Neural crest cell (in vitro differentiated cells): Measurements from ENCODE around the gene SLC17A7. TPM values are rescaled to one million over a fixed set of nuclear protein-coding genes. Genes with fewer than 3 reads are reported as not detected.
A peak's percentile ranks its signal among the peaks of the same experiment; 100 is the strongest.

ENCODE experiments used
- DNase-seq: peaks from one replicate; pipeline ENCODE4 v3.0.0; 2021; ENCODE audit warnings: low read depth, mixed read lengths, low spot score
- H3K27ac Mint-ChIP-seq: one replicate; pipeline ENCODE4 v1.8.0; 2021; ENCODE audit warnings: mild to moderate bottlenecking, mixed read lengths; ENCODE audit not compliant: unreplicated experiment
- H3K27me3 Mint-ChIP-seq: 2 replicates; pipeline ENCODE4 v1.8.0; 2021; ENCODE audit warnings: low read depth, mild to moderate bottlenecking, mixed read lengths
- H3K36me3 Mint-ChIP-seq: 2 replicates; pipeline ENCODE4 v1.8.0; 2021; ENCODE audit warnings: low read depth, mild to moderate bottlenecking, mixed read lengths
- H3K4me1 Mint-ChIP-seq: 2 replicates; pipeline ENCODE4 v1.8.0; 2021; ENCODE audit warnings: mixed read lengths
- H3K4me3 Mint-ChIP-seq: one replicate; pipeline ENCODE4 v1.8.0; 2021; ENCODE audit warnings: mild to moderate bottlenecking, mixed read lengths
- H3K9me3 Mint-ChIP-seq: 2 replicates; pipeline ENCODE4 v1.8.0; 2021; ENCODE audit warnings: mixed read lengths
- total RNA-seq: library from RNA; stranded (reverse); gene quantifications from 2 replicates; pipeline ENCODE4 v1.2.1, GENCODE V29; 2021
- TF ChIP-seq, protein P1 (sequence below): fragments of 200-600 bp; sonication (generic); conservative IDR thresholded peaks from 2 replicates; pipeline ENCODE4 v1.5.0; 2021; ENCODE audit warnings: antibody characterized with exemption, mild to moderate bottlenecking

The SLC17A7 gene
- total RNA-seq, 1 donor from 2014 or later: 0.23 TPM

DNA sequence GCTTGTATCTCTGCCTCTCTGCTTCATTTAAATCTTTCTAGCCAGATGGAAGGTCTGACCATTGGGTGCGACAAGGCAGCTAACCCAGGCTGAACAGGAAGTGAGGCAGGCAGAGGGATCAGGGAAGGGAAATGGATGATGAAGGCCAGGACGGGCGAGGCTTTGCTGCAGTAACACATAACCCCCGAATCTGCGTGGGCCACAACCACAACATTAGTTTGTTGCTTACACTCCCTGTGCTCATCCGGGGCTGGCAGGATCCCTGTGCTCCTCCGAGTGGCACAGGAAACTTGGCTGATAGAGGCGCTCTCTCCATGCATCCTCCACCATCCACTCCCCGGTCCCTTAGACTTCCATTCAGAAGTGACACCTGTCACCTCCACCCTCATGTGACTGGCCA, 31.6 kb upstream of the SLC17A7 start:
- Mint-ChIP-seq H3K4me3 (no peak overlapping the region), H3K9me3 (no peaks in the 10 kb centered on the region), H3K36me3 (peaks cover 5% of the 10 kb centered on the region), H3K27ac (peak overlapping the region; percentile 71), H3K4me1 (peaks cover 15% of the 10 kb centered on the region), H3K27me3 (peaks cover 25% of the 10 kb centered on the region)
- TF ChIP-seq, protein P1, sequence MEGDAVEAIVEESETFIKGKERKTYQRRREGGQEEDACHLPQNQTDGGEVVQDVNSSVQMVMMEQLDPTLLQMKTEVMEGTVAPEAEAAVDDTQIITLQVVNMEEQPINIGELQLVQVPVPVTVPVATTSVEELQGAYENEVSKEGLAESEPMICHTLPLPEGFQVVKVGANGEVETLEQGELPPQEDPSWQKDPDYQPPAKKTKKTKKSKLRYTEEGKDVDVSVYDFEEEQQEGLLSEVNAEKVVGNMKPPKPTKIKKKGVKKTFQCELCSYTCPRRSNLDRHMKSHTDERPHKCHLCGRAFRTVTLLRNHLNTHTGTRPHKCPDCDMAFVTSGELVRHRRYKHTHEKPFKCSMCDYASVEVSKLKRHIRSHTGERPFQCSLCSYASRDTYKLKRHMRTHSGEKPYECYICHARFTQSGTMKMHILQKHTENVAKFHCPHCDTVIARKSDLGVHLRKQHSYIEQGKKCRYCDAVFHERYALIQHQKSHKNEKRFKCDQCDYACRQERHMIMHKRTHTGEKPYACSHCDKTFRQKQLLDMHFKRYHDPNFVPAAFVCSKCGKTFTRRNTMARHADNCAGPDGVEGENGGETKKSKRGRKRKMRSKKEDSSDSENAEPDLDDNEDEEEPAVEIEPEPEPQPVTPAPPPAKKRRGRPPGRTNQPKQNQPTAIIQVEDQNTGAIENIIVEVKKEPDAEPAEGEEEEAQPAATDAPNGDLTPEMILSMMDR: no peak
- no peak for DNase-seq

DNA sequence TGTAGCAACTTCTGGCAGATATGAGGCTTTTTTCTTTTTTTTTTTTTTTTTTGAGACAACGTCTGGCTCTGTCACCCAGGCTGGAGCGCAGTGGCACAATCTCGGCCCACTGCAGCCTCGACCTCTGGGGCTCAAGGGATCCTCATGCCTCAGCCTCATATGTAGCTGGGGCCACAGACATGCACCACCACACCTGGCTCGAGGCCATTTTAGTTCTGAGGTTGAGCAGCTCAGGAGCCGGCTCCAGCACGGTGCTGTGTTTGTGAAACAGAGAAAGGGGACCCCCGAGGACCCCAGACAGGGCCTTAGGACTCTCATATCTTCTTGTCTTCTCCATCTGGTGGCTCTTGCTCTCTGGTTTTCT, 29.3 kb upstream of the SLC17A7 start:
- H3K9me3 Mint-ChIP-seq: no peaks in the 10 kb centered on the region
- H3K36me3 Mint-ChIP-seq: peaks cover 5% of the 10 kb centered on the region
- peaks cover 9% of the 10 kb centered on the region for H3K4me1 Mint-ChIP-seq
- no peak overlapping the region for H3K27ac Mint-ChIP-seq
- TF ChIP-seq, protein P1: no peak
- H3K4me3 Mint-ChIP-seq: no peak overlapping the region
- peaks cover 16% of the 10 kb centered on the region for H3K27me3 Mint-ChIP-seq
- no peak for DNase-seq

DNA sequence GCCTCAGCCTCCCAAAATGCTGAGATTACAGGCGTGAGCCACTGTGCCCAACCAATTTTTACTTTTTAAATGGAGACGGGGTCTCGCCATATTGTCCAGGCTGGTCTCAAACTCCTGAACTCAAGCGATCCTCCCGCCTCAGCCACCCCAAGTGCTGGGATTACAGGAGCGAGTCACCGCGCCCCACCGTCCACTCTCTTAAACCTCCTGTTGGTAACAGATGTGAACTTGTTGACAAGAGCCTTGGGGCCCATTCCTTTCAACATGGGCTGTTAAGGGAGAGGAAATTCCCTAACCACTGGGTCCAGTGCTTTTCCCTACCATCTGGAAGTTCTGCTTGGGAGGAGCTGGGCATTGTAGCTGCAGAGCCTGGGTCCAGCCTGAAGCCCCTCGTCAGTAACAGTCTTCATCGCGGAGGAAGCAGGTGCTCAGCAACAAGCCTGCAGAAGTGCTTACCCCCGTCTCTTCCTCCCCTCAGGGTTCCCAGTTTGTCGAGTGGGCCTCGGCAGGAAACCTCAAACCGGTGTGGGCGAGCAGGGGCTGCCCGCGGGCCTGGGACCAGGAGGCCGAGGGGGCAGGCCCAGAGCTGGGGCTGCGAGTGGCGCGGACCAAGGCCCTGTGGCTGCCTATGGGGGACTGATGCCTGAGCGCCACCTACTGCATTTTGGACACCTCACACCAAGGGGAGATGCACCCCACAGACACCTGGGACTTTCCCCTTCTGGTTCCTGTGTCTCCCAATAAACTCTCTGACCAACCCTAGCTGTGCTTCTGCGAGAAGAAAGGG, 28.7 kb upstream of the SLC17A7 start:
- Mint-ChIP-seq H3K27me3 (peaks cover 10% of the 10 kb centered on the region), H3K4me1 (peaks cover 9% of the 10 kb centered on the region), H3K27ac (no peak overlapping the region), H3K36me3 (peaks cover 5% of the 10 kb centered on the region), H3K4me3 (no peak overlapping the region), H3K9me3 (no peaks in the 10 kb centered on the region)
- TF ChIP-seq, protein P1: no peak
- DNase-seq: no peak

DNA sequence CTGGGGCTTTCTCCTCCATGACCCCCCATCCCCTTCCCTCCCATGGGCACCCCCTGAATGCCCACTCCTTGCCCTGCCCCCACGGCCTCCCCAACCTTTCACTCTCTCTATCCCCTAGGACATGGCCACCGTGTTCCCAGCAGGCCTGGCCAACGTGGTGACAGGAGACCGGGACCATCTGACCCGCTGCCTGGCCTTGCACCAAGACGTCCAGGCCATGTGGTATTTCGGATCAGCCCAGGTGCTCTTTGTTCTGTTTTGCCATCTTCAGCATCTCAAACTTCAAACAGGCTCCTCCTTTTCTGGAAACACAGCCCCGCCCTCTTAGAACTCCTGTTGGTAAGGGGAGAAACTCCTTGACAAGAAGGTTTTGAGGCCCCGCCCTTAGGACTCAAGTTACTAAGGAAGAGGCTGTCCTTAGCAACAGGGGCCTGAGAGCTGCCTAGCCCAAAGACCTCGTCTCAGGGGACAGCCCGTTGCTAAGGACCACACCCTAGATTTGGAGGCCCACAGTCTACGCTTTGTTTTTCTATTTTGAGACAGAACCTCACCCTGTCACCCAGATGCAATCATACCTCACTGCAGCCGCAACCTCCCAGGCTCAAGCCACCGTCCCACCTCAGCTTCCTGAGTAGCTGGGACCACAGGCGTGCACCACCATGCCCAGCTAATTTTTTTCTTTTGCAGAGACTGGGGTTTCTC, 27.6 kb upstream of the SLC17A7 start:
- Mint-ChIP-seq H3K36me3 (peaks cover 5% of the 10 kb centered on the region), H3K4me3 (peak overlapping the region; percentile 31), H3K9me3 (no peaks in the 10 kb centered on the region)

DNA sequence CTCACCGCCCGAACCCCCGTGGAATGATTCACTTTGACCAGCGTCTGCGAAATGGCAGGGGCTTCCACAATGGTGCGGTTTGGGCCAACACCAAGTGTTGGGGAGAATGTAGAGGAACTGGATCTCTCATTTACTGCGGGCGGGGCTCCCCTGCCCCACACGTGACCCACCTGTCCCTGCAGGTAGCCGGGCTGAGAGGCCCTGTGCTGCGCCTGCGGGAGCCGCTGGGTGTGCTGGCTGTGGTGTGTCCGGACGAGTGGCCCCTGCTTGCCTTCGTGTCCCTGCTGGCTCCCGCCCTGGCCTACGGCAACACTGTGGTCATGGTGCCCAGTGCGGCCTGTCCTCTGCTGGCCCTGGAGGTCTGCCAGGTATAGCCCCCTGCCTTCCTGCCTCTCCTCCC, 26.9 kb upstream of the SLC17A7 start:
- Mint-ChIP-seq H3K4me1 (peaks cover 9% of the 10 kb centered on the region), H3K27ac (no peak overlapping the region), H3K9me3 (no peaks in the 10 kb centered on the region), H3K36me3 (peaks cover 5% of the 10 kb centered on the region), H3K4me3 (no peak overlapping the region), H3K27me3 (peaks cover 3% of the 10 kb centered on the region)
- DNase-seq: no peak
- TF ChIP-seq, protein P1: no peak

More for the DNA sequence above, 27.6 kb upstream of the SLC17A7 start:
- Mint-ChIP-seq H3K4me1 (peaks cover 9% of the 10 kb centered on the region), H3K27ac (no peak overlapping the region), H3K27me3 (peaks cover 3% of the 10 kb centered on the region)
- TF ChIP-seq, protein P1: no peak
- DNase-seq: no peak
